ENCODE results near the gene ZBTB34.

ZBTB34 gene

GRCh38 chr9:126926364-126926763, 65.9 kb downstream of the ZBTB34 start:
- H3K4me3 ChIP-seq (ENCODE audit: low read depth, low read length) = no peak overlapping the region
- no peak for TF ChIP-seq CTCF (IDR thresholded peaks at IDR 0.05; ENCODE audit: low read depth, low read length)

GRCh38 chr9:126927419-126927818, 67.0 kb downstream of the ZBTB34 start:
- TF ChIP-seq CTCF (IDR thresholded peaks at IDR 0.05; ENCODE audit: low read depth, low read length) = no peak
- H3K4me3 ChIP-seq (ENCODE audit: low read depth, low read length) = no peak overlapping the region

GRCh38 chr9:126932871-126933321, 72.5 kb downstream of the ZBTB34 start:
- TF ChIP-seq CTCF (IDR thresholded peaks at IDR 0.05; ENCODE audit: low read depth, low read length) = no peak
- no peak overlapping the region for H3K4me3 ChIP-seq (ENCODE audit: low read depth, low read length)

GRCh38 chr9:126933334-126933980, 73.0 kb downstream of the ZBTB34 start:
- no peak for TF ChIP-seq CTCF (IDR thresholded peaks at IDR 0.05; ENCODE audit: low read depth, low read length)
- H3K4me3 ChIP-seq (ENCODE audit: low read depth, low read length) = no peak overlapping the region

GRCh38 chr9:126934441-126934840, 74.0 kb downstream of the ZBTB34 start:
- TF ChIP-seq CTCF (IDR thresholded peaks at IDR 0.05; ENCODE audit: low read depth, low read length) = no peak
- no peak overlapping the region for H3K4me3 ChIP-seq (ENCODE audit: low read depth, low read length)

All from WI38 (cell line).